A673 (cell line): ENCODE results near the gene MED19. TPM values are rescaled to one million over a fixed set of nuclear protein-coding genes. Genes with fewer than 3 reads are reported as not detected.

Experiments
- BruUV-seq: library from RNA; stranded (reverse); fragments of 400-500 nt; replicated peaks from 2 replicates; lab custom pipeline; 2021; lab: Mats Ljungman, UMichigan
- CTCF ChIA-PET: fragments of 300-600 bp; sonication (Branson Sonifier 250); formaldehyde crosslinking; loops from one replicate; lab custom pipeline; 2022; ENCODE audit warnings: antibody characterized with exemption; lab: Charles Lee
- POLR2A ChIA-PET: fragments of 300-600 bp; sonication (Branson Sonifier 250); formaldehyde crosslinking; loops from one replicate; lab custom pipeline; 2022; ENCODE audit warnings: antibody characterized with exemption; ENCODE audit not compliant: low non-redundant PET; lab: Charles Lee
- DNase-seq: peaks from one replicate; pipeline ENCODE4 v3.0.0-alpha.2; 2015; ENCODE audit warnings: low spot score
- H3K27ac ChIP-seq: fragments of 200-600 bp; sonication (generic); 2 replicates; pipeline ENCODE4 v1.5.1; 2016; ENCODE audit warnings: mixed run types, low read depth, mild to moderate bottlenecking, mixed read lengths, antibody characterized with exemption, low read length; ENCODE audit not compliant: poor library complexity, severe bottlenecking
- H3K27me3 ChIP-seq: fragments of 200-600 bp; sonication (generic); replicated peaks from 2 replicates; pipeline ENCODE4 v1.6.1; 2017; ENCODE audit warnings: mixed run types, low read depth, mild to moderate bottlenecking, mixed read lengths, antibody characterized with exemption, low read length; ENCODE audit not compliant: insufficient read depth, poor library complexity
- H3K36me3 ChIP-seq: fragments of 200-600 bp; sonication (generic); 2 replicates; pipeline ENCODE4 v1.6.1; 2016; ENCODE audit warnings: mixed run types, mild to moderate bottlenecking, mixed read lengths, antibody characterized with exemption, low read length; ENCODE audit not compliant: insufficient read depth, poor library complexity, severe bottlenecking
- H3K4me1 ChIP-seq: fragments of 200-600 bp; sonication (generic); 2 replicates; pipeline ENCODE4 v1.6.1; 2017; ENCODE audit warnings: mixed run types, mild to moderate bottlenecking, mixed read lengths, antibody characterized with exemption, low read length; ENCODE audit not compliant: insufficient read depth, poor library complexity, severe bottlenecking
- H3K4me3 ChIP-seq: fragments of 200-600 bp; sonication (generic); 2 replicates; pipeline ENCODE4 v1.5.1; 2016; ENCODE audit warnings: low read depth, mixed run types, mild to moderate bottlenecking, mixed read lengths, low read length; ENCODE audit not compliant: poor library complexity, severe bottlenecking
- H3K9me3 ChIP-seq: fragments of 200-600 bp; sonication (generic); 2 replicates; pipeline ENCODE4 v1.6.1; 2016; ENCODE audit warnings: mixed run types, low read depth, mild to moderate bottlenecking, mixed read lengths, antibody characterized with exemption, low read length; ENCODE audit not compliant: poor library complexity, severe bottlenecking
- EZH2 ChIP-seq: fragments of 200-600 bp; sonication (generic); IDR thresholded peaks from 2 replicates; pipeline ENCODE4 v1.6.1; 2017; ENCODE audit warnings: borderline replicate concordance, low read depth, mild to moderate bottlenecking, mixed read lengths, antibody characterized with exemption, low read length; ENCODE audit not compliant: poor library complexity, severe bottlenecking
- intact Hi-C: fragments of 100-400 bp; cut with micrococcal nuclease; formaldehyde crosslinking; loops from one replicate; pipeline ENCODE4 v1.10.0; 2022; ENCODE audit not compliant: unreplicated experiment
- total RNA-seq: library from RNA; stranded (reverse); gene quantifications from 2 replicates; pipeline ENCODE4 v1.2.3, GENCODE V29; 2021
- TF ChIP-seq, protein P1 (sequence below): fragments of 300-800, 200-600 bp; sonication (generic); conservative IDR thresholded peaks from 2 replicates; pipeline ENCODE4 v1.5.1; 2017; ENCODE audit warnings: low read depth, mild to moderate bottlenecking, antibody characterized with exemption, low read length, moderate library complexity, mixed read lengths

MED19 gene
- total RNA-seq, 1 experiment from 2014 or later, result 43.6 TPM

- ChIA-PET POLR2A (no interaction called here), CTCF (no interaction called here)
- BruUV-seq, result no TSS peak
- intact Hi-C loops, result no loop called here
- TF ChIP-seq, protein P1, sequence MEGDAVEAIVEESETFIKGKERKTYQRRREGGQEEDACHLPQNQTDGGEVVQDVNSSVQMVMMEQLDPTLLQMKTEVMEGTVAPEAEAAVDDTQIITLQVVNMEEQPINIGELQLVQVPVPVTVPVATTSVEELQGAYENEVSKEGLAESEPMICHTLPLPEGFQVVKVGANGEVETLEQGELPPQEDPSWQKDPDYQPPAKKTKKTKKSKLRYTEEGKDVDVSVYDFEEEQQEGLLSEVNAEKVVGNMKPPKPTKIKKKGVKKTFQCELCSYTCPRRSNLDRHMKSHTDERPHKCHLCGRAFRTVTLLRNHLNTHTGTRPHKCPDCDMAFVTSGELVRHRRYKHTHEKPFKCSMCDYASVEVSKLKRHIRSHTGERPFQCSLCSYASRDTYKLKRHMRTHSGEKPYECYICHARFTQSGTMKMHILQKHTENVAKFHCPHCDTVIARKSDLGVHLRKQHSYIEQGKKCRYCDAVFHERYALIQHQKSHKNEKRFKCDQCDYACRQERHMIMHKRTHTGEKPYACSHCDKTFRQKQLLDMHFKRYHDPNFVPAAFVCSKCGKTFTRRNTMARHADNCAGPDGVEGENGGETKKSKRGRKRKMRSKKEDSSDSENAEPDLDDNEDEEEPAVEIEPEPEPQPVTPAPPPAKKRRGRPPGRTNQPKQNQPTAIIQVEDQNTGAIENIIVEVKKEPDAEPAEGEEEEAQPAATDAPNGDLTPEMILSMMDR, result no peak
- no peak for TF ChIP-seq EZH2
- Histone ChIP-seq H3K4me3 (no peak overlapping the region), H3K36me3 (peaks cover 47% of the 10 kb centered on the region), H3K9me3 (no peaks in the 10 kb centered on the region), H3K4me1 (no peaks in the 10 kb centered on the region), H3K27ac (no peak overlapping the region), H3K27me3 (no peaks in the 10 kb centered on the region)
- DNase-seq, result peak; percentile 45
Measured at GRCh38 chr11:57680552-57680874, 31.5 kb downstream of the MED19 start.

DNA sequence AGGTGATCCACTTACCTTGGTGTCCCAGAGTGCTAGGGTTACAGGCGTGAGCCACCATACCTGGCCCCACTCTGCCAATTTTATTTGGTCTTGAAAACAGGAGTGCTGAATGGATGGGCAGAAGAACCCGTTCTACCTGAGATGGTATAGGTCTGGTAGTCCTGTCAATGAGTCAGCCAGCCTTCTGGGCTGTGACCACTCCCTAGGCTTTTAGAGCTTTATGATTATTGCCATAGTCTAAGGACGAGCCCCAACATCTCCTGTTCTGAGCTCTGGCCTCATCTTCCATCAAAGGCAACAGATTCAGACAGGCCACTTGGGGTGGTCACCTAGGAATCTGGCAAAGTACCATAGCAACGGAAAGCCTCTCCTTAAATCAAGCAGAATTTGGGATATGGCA, 32.6 kb downstream of the MED19 start:
- H3K4me1 ChIP-seq, result no peaks in the 10 kb centered on the region
- POLR2A ChIA-PET, result no interaction called here
- peaks cover 46% of the 10 kb centered on the region for H3K36me3 ChIP-seq
- no TSS peak for BruUV-seq
- no peak overlapping the region for H3K4me3 ChIP-seq
- no peak for DNase-seq
- no peaks in the 10 kb centered on the region for H3K9me3 ChIP-seq
- no peak overlapping the region for H3K27ac ChIP-seq
- no peaks in the 10 kb centered on the region for H3K27me3 ChIP-seq
- intact Hi-C loops, result no loop called here
- CTCF ChIA-PET, result no interaction called here
- TF ChIP-seq EZH2, result no peak
- TF ChIP-seq, protein P1, result no peak

DNA sequence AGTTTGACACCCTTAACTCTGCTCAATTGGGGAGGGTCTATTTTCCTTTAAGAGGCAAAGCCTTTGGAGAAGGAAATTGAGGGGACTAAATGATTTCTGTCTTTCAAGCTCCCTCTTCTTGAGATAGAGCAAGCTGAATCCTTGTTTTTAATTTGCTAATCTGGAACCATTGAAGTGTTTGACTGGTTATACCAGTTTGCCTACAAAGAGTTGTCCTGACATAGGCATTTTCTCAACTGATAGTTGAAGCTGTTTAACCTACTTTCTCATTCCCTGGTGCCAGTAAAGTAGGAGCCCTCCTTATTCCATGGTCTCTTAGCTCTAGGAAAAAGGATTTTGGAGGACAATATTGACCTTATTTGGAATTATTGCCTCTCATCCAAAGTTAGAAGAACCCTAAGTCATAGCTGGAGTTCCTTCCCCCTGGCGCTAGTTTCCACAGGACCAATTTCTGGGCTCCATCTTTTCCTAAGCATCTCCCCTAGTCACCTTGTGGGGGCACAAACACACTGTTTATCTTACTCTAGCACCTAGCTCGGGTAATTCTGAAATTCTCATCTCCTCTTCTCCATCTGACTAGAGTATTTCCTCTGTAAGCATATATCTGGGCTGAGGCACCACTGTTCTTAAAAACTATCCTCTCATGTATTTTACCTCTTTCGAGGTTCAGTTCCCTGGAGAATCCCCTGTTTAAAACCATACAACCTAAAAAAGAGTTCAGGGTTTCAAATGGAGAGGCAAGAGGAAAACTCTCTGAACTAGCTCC, 36.7 kb downstream of the MED19 start:
- TF ChIP-seq, protein P1, result no peak
- TF ChIP-seq EZH2, result no peak
- peaks cover 47% of the 10 kb centered on the region for H3K36me3 ChIP-seq
- no peak overlapping the region for H3K27ac ChIP-seq
- no peaks in the 10 kb centered on the region for H3K4me1 ChIP-seq
- DNase-seq, result no peak
- no peaks in the 10 kb centered on the region for H3K27me3 ChIP-seq
- no peaks in the 10 kb centered on the region for H3K9me3 ChIP-seq
- no TSS peak for BruUV-seq
- POLR2A ChIA-PET, result no interaction called here
- CTCF ChIA-PET, result no interaction called here
- intact Hi-C loops, result no loop called here
- H3K4me3 ChIP-seq, result no peak overlapping the region
